ENCODE measurements around the gene ARHGAP27.
"Not testable (repeated sequence)": the region's sequence is repeated elsewhere in the genome, so short reads cannot be mapped to it uniquely, and the experiment has no call there.

GRCh38 chr17:45444301-45444700 is 11.6 kb upstream of the ARHGAP27 start:
- TF ChIP-seq POLR2A (IDR thresholded peaks at IDR 0.05; ENCODE audit: low read depth, low read length); CTCF (conservative IDR thresholded peaks at IDR 0.05; ENCODE audit: low read depth, low read length); MXI1 (IDR thresholded peaks at IDR 0.05; ENCODE audit: borderline replicate concordance, low read depth, low read length): not testable (repeated sequence)

Data from IMR-90 (cell line).